ENCODE measurements around the gene CTBP2. TPM values are rescaled to one million over a fixed set of nuclear protein-coding genes. Genes with fewer than 3 reads are reported as not detected.
A peak's percentile ranks its signal among the peaks of the same experiment; 100 is the strongest.

CTBP2 gene
- total RNA-seq, 1 donor from 2014 or later = 35.9 TPM

GRCh38 chr10:125116041-125116649 is 44.2 kb downstream of the CTBP2 start:
- intact Hi-C loops (cut with DNase I) = no loop called here
- no peak for DNase-seq (ENCODE audit: low spot score)

GRCh38 chr10:125115409-125115808 is 45.0 kb downstream of the CTBP2 start:
- intact Hi-C loops (cut with DNase I) = no loop called here
- no peak for DNase-seq (ENCODE audit: low spot score)

GRCh38 chr10:125114761-125115391 is 45.5 kb downstream of the CTBP2 start:
- DNase-seq (ENCODE audit: low spot score) = no peak
- intact Hi-C loops (cut with DNase I) = no loop called here

- intact Hi-C loops (cut with DNase I) = no loop called here
- peak; percentile 36 for DNase-seq (ENCODE audit: low spot score)
Observed at GRCh38 chr10:125113691-125114371, 46.5 kb downstream of the CTBP2 start.

- intact Hi-C loops (cut with DNase I) = no loop called here
- no peak for DNase-seq (ENCODE audit: low spot score)
Observed at GRCh38 chr10:125112697-125113494, 47.5 kb downstream of the CTBP2 start.

GRCh38 chr10:125111118-125111727 is 49.1 kb downstream of the CTBP2 start:
- intact Hi-C loops (cut with DNase I) = no loop called here
- no peak for DNase-seq (ENCODE audit: low spot score)

- intact Hi-C loops (cut with DNase I) = no loop called here
- DNase-seq (ENCODE audit: low spot score) = no peak
Observed at GRCh38 chr10:125107965-125108580, 52.3 kb downstream of the CTBP2 start.

GRCh38 chr10:125107166-125107949 is 53.0 kb downstream of the CTBP2 start:
- peak; percentile 47 for DNase-seq (ENCODE audit: low spot score)
- intact Hi-C loops (cut with DNase I) = no loop called here

GRCh38 chr10:125106586-125106985 is 53.8 kb downstream of the CTBP2 start:
- no peak for DNase-seq (ENCODE audit: low spot score)
- intact Hi-C loops (cut with DNase I) = no loop called here

GRCh38 chr10:125105706-125106255 is 54.6 kb downstream of the CTBP2 start:
- DNase-seq (ENCODE audit: low spot score) = peak; percentile 53
- intact Hi-C loops (cut with DNase I) = no loop called here

GRCh38 chr10:125105155-125105554 is 55.2 kb downstream of the CTBP2 start:
- DNase-seq (ENCODE audit: low spot score) = no peak
- intact Hi-C loops (cut with DNase I) = no loop called here

- intact Hi-C loops (cut with DNase I) = no loop called here
- no peak for DNase-seq (ENCODE audit: low spot score)
Observed at GRCh38 chr10:125104559-125104958, 55.8 kb downstream of the CTBP2 start.

GRCh38 chr10:125103924-125104323 is 56.4 kb downstream of the CTBP2 start:
- intact Hi-C loops (cut with DNase I) = no loop called here
- peak; percentile 49 for DNase-seq (ENCODE audit: low spot score)

GRCh38 chr10:125103466-125103865 is 56.9 kb downstream of the CTBP2 start:
- DNase-seq (ENCODE audit: low spot score) = peak; percentile 65
- intact Hi-C loops (cut with DNase I) = no loop called here

- intact Hi-C loops (cut with DNase I) = no loop called here
- no peak for DNase-seq (ENCODE audit: low spot score)
Observed at GRCh38 chr10:125102821-125103220, 57.5 kb downstream of the CTBP2 start.

GRCh38 chr10:125102246-125102645 is 58.1 kb downstream of the CTBP2 start:
- DNase-seq (ENCODE audit: low spot score) = peak; percentile 66
- intact Hi-C loops (cut with DNase I) = no loop called here

- intact Hi-C loops (cut with DNase I) = no loop called here
- DNase-seq (ENCODE audit: low spot score) = peak; percentile 60
Observed at GRCh38 chr10:125101581-125101980, 58.8 kb downstream of the CTBP2 start.

- DNase-seq (ENCODE audit: low spot score) = peak; percentile 41
Observed at GRCh38 chr10:125101049-125101448, 59.3 kb downstream of the CTBP2 start.

More at GRCh38 chr10:125101049-125101448, 59.3 kb downstream of the CTBP2 start:
- intact Hi-C loops (cut with DNase I) = no loop called here
